H9 (cell line): ENCODE results near the gene SHC1. TPM values are rescaled to one million over a fixed set of nuclear protein-coding genes. Genes with fewer than 3 reads are reported as not detected.

ENCODE experiments used
- DNase-seq: peaks from one replicate; pipeline ENCODE4 v3.0.0-alpha.2; 2017
- H2AFZ ChIP-seq: one replicate; pipeline ENCODE4 v1.6.1; 2013; ENCODE audit warnings: mild to moderate bottlenecking, low read length, control low read depth, moderate library complexity
- H2AK5ac ChIP-seq: 2 replicates; pipeline ENCODE4 v1.6.1; 2013; ENCODE audit warnings: low read length, control low read depth, mixed read lengths; ENCODE audit not compliant: insufficient read length
- H2BK120ac ChIP-seq: one replicate; pipeline ENCODE4 v1.6.1; 2013; ENCODE audit warnings: low read depth, mild to moderate bottlenecking, low read length, control low read depth, inconsistent platforms; ENCODE audit not compliant: poor library complexity, severe bottlenecking
- H2BK12ac ChIP-seq: 2 replicates; pipeline ENCODE4 v1.6.1; 2013; ENCODE audit warnings: low read length, control low read depth, mixed read lengths, low read depth; ENCODE audit not compliant: insufficient read length
- H2BK15ac ChIP-seq: 2 replicates; pipeline ENCODE4 v1.6.1; 2013; ENCODE audit warnings: low read depth, low read length, control low read depth
- H2BK20ac ChIP-seq: one replicate; pipeline ENCODE4 v1.6.1; 2013; ENCODE audit warnings: low read depth, mild to moderate bottlenecking, low read length, control low read depth, inconsistent platforms; ENCODE audit not compliant: poor library complexity, severe bottlenecking
- H2BK5ac ChIP-seq: 2 replicates; pipeline ENCODE4 v1.6.1; 2013; ENCODE audit warnings: low read length, control low read depth, mixed read lengths; ENCODE audit not compliant: insufficient read length
- H3K14ac ChIP-seq: 2 replicates; pipeline ENCODE4 v1.6.1; 2013; ENCODE audit warnings: low read length, control low read depth; ENCODE audit not compliant: insufficient read depth
- H3K18ac ChIP-seq: 2 replicates; pipeline ENCODE4 v1.6.1; 2013; ENCODE audit warnings: low read depth, mild to moderate bottlenecking, mixed read lengths, low read length, control low read depth; ENCODE audit not compliant: insufficient read length
- H3K23ac ChIP-seq: 2 replicates; pipeline ENCODE4 v1.6.1; 2013; ENCODE audit warnings: low read length, control low read depth, mixed read lengths, low read depth; ENCODE audit not compliant: insufficient read length
- H3K23me2 ChIP-seq: 2 replicates; pipeline ENCODE4 v1.6.1; 2013; ENCODE audit warnings: low read depth, mild to moderate bottlenecking, mixed read lengths, low read length, control low read depth; ENCODE audit not compliant: insufficient read length, poor library complexity, severe bottlenecking
- H3K27ac ChIP-seq: 2 replicates; pipeline ENCODE4 v1.5.1; 2013; ENCODE audit warnings: low read length, control low read depth, mixed read lengths, low read depth; ENCODE audit not compliant: insufficient read length
- H3K27me3 ChIP-seq: 2 replicates; pipeline ENCODE4 v1.6.1; 2013; ENCODE audit warnings: low read length, control low read depth, inconsistent platforms; ENCODE audit not compliant: insufficient read depth
- H3K4ac ChIP-seq: 2 replicates; pipeline ENCODE4 v1.6.1; 2013; ENCODE audit warnings: low read depth, mild to moderate bottlenecking, control low read depth, inconsistent platforms, low read length, moderate library complexity
- H3K4me1 ChIP-seq: 2 replicates; pipeline ENCODE4 v1.6.1; 2013; ENCODE audit warnings: low read length, control low read depth, inconsistent platforms; ENCODE audit not compliant: insufficient read depth
- H3K4me2 ChIP-seq: 2 replicates; pipeline ENCODE4 v1.6.1; 2013; ENCODE audit warnings: low read length, control low read depth, mixed read lengths; ENCODE audit not compliant: insufficient read length, insufficient read depth
- H3K56ac ChIP-seq: 2 replicates; pipeline ENCODE4 v1.6.1; 2013; ENCODE audit warnings: low read depth, mild to moderate bottlenecking, mixed read lengths, low read length, control low read depth; ENCODE audit not compliant: insufficient read length
- H3K79me1 ChIP-seq: 2 replicates; pipeline ENCODE4 v1.6.1; 2013; ENCODE audit warnings: low read depth, mild to moderate bottlenecking, moderate library complexity, low read length, control low read depth, inconsistent platforms; ENCODE audit not compliant: insufficient read depth, poor library complexity, severe bottlenecking
- H3K79me2 ChIP-seq: 2 replicates; pipeline ENCODE4 v1.6.1; 2013; ENCODE audit warnings: low read length, control low read depth, inconsistent platforms; ENCODE audit not compliant: insufficient read depth
- H3K9ac ChIP-seq: 2 replicates; pipeline ENCODE4 v1.6.1; 2013; ENCODE audit warnings: low read length, control low read depth, mixed read lengths; ENCODE audit not compliant: insufficient read length; ENCODE audit errors: extremely low read depth
- H3K9me3 ChIP-seq: one replicate; pipeline ENCODE4 v1.6.1; 2013; ENCODE audit warnings: low read depth, low read length, inconsistent platforms; ENCODE audit not compliant: control insufficient read depth
- H3T11ph ChIP-seq: one replicate; pipeline ENCODE4 v1.6.1; 2013; ENCODE audit warnings: mild to moderate bottlenecking, low read length, control low read depth, inconsistent platforms
- H4K20me1 ChIP-seq: one replicate; pipeline ENCODE4 v1.6.1; 2013; ENCODE audit not compliant: control insufficient read depth, insufficient read length, insufficient read depth
- H4K5ac ChIP-seq: 2 replicates; pipeline ENCODE4 v1.6.1; 2013; ENCODE audit warnings: low read depth, mild to moderate bottlenecking, mixed read lengths, low read length, control low read depth; ENCODE audit not compliant: insufficient read length
- H4K8ac ChIP-seq: replicated peaks from 2 replicates; pipeline ENCODE4 v1.6.1; 2013; ENCODE audit warnings: low read length, control low read depth, mixed read lengths, low read depth; ENCODE audit not compliant: insufficient read length
- H4K91ac ChIP-seq: 2 replicates; pipeline ENCODE4 v1.6.1; 2013; ENCODE audit warnings: low read depth, mild to moderate bottlenecking, moderate library complexity, mixed read lengths, low read length, control low read depth; ENCODE audit not compliant: insufficient read length
- H3K27ac Mint-ChIP-seq, 3 experiments: 2 replicates in 2 of 3; 3 replicates in 1 of 3; pipeline ENCODE4 v1.8.0; 2020 to 2021; ENCODE audit warnings: mixed read lengths in 3 of 3, mild to moderate bottlenecking in 1 of 3, moderate library complexity in 1 of 3
- H3K27me3 Mint-ChIP-seq: 2 replicates; pipeline ENCODE4 v1.8.0; 2021; ENCODE audit warnings: low read depth, mild to moderate bottlenecking, moderate library complexity, mixed read lengths
- H3K36me3 Mint-ChIP-seq, 3 experiments: 2 replicates in 2 of 3; 3 replicates in 1 of 3; pipeline ENCODE4 v1.8.0; 2020 to 2021; ENCODE audit warnings: low read depth in 3 of 3, mixed read lengths in 3 of 3; ENCODE audit not compliant: insufficient read depth in 1 of 3
- H3K4me1 Mint-ChIP-seq, 2 experiments: 2 replicates each; pipeline ENCODE4 v1.8.0; 2020; ENCODE audit warnings: mixed read lengths in 2 of 2
- H3K4me3 Mint-ChIP-seq, 2 experiments: 2 replicates in 1 of 2; 3 replicates in 1 of 2; pipeline ENCODE4 v1.8.0; 2020 to 2021; ENCODE audit warnings: mild to moderate bottlenecking in 2 of 2, mixed read lengths in 2 of 2, moderate library complexity in 1 of 2
- H3K9me3 Mint-ChIP-seq, 2 experiments: 2 replicates in 1 of 2; 3 replicates in 1 of 2; pipeline ENCODE4 v1.8.0; 2020; ENCODE audit warnings: mild to moderate bottlenecking in 2 of 2, mixed read lengths in 2 of 2, moderate library complexity in 1 of 2
- CTCF ChIP-seq: fragments of 200-600 bp; sonication (generic); conservative IDR thresholded peaks from 3 replicates; pipeline ENCODE4 v1.8.0; 2021; ENCODE audit warnings: antibody characterized with exemption, mild to moderate bottlenecking
- WGBS: extraction: QIAGEN DNeasy Blood & Tissue Kit; methylation state at CpG from one replicate; pipeline ENCODE4 v1.1.7; 2013; ENCODE audit warnings: missing lambda C conversion rate, low lambda C conversion rate, mixed read lengths; ENCODE audit not compliant: insufficient read length; ENCODE audit errors: extremely low coverage; 5-methylcytosine and 5-hydroxymethylcytosine counted together
- total RNA-seq: library from RNA; stranded (reverse); gene quantifications from 2 replicates; pipeline ENCODE4 v1.2.1, GENCODE V29; 2021

The SHC1 gene
- total RNA-seq, 1 experiment from 2014 or later: 168 TPM

DNA sequence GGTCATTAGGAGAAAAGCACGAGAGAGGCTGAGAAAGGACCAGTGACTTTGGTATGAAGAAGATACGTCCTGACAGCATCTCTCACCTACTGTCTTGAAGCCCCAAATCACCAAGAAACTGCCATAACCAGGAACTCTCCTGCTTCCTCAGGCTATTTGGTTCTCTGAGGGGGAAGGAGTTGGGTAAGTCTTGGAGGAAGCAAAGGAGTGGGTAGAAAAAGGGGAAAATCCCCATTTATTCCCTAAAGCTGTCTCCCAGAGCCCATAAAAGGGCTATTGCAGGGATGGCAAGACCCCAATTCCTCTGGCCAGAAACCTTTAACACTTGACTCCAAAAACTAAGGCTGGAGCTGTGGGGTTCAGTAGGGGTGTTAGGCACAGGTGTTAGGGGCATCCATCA lies 12.5 kb downstream of the SHC1 start:
- no peak overlapping the region for H3K14ac ChIP-seq
- H3K56ac ChIP-seq: no peak overlapping the region
- Mint-ChIP-seq H3K4me3 (no peak overlapping the region), H3K36me3 (peaks cover 7 to 36% (median 24%) of the 10 kb centered on the region in 3 experiments; a peak in 6 of 7 replicates), H3K9me3 (no peaks in the 10 kb centered on the region), H3K27me3 (no peaks in the 10 kb centered on the region), H3K4me1 (peaks cover 62 to 70% of the 10 kb centered on the region in 2 experiments), H3K27ac (no peak overlapping the region)
- no peak overlapping the region for H3K18ac ChIP-seq
- no peaks in the 10 kb centered on the region for H3K79me1 ChIP-seq
- no peak overlapping the region for H2BK20ac ChIP-seq
- H2BK5ac ChIP-seq: no peak overlapping the region
- H4K20me1 ChIP-seq: no peaks in the 10 kb centered on the region
- no peaks in the 10 kb centered on the region for H3K27me3 ChIP-seq
- H2AK5ac ChIP-seq: no peak overlapping the region
- peaks cover 6% of the 10 kb centered on the region; the same call in 1 of the 2 replicates for H3K4me1 ChIP-seq
- no peak overlapping the region for H3K4ac ChIP-seq
- no peak overlapping the region for H3T11ph ChIP-seq
- no peak overlapping the region for H4K5ac ChIP-seq
- no peak for DNase-seq
- no peak overlapping the region for H3K27ac ChIP-seq
- H3K79me2 ChIP-seq: no peaks in the 10 kb centered on the region; the same call in 1 of the 2 replicates
- no peak overlapping the region for H4K8ac ChIP-seq
- no peak overlapping the region for H3K9ac ChIP-seq
- no peak overlapping the region for H2BK12ac ChIP-seq
- no peak overlapping the region for H2BK120ac ChIP-seq
- H2AFZ ChIP-seq: no peak overlapping the region
- H3K23ac ChIP-seq: no peak overlapping the region
- no peak overlapping the region for H4K91ac ChIP-seq
- no peak for TF ChIP-seq CTCF
- no peaks in the 10 kb centered on the region for H3K9me3 ChIP-seq
- WGBS: no CpG with 5 or more reads among the region's 2 CpGs
- no peak overlapping the region for H2BK15ac ChIP-seq
- no peak overlapping the region for H3K4me2 ChIP-seq
- H3K23me2 ChIP-seq: peaks cover 16% of the 10 kb centered on the region
